Measurements from ENCODE around the gene NAXD.

NAXD gene

GRCh38 chr13:110636053-110636475, 20.7 kb downstream of the NAXD start:
- Histone ChIP-seq H3K79me2 (ENCODE audit: low read length) (peaks cover 5% of the 10 kb centered on the region; the same call in 1 of the 2 replicates), H3K4me2 (ENCODE audit: low read depth, low read length) (no peak overlapping the region), H3K9ac (ENCODE audit: low read length) (no peak overlapping the region), H3K9me2 (replicated peaks; ENCODE audit: insufficient read depth, low read length) (no peaks in the 10 kb centered on the region), H3K9me3 (replicated peaks; ENCODE audit: insufficient read depth, low read length) (no peaks in the 10 kb centered on the region), H3K4me1 (ENCODE audit: low read length) (no peaks in the 10 kb centered on the region), H2AFZ (ENCODE audit: low read length) (no peak overlapping the region), H3K27me3 (replicated peaks; ENCODE audit: insufficient read depth, low read length) (no peaks in the 10 kb centered on the region), H3K27ac (ENCODE audit: low read length) (no peak overlapping the region), H3K4me3 (ENCODE audit: low read length) (no peak overlapping the region), H3F3A (ENCODE audit: insufficient read depth, low read length) (no peaks in the 10 kb centered on the region), H3K36me3 (replicated peaks; ENCODE audit: insufficient read depth, low read length) (no peaks in the 10 kb centered on the region), H4K20me1 (ENCODE audit: insufficient read depth, low read length) (no peaks in the 10 kb centered on the region)
- no peak for TF ChIP-seq CTCF (IDR thresholded peaks at IDR 0.05; ENCODE audit: low read length)
- TF ChIP-seq EZH2phosphoT487 (IDR thresholded peaks at IDR 0.05; ENCODE audit: low read length): no peak
- TF ChIP-seq EZH2 (optimal IDR thresholded peaks at IDR 0.05; ENCODE audit: low read depth, low read length): no peak
- DNase-seq: no peak

GRCh38 chr13:110636701-110637201, 21.4 kb downstream of the NAXD start:
- Histone ChIP-seq H2AFZ (ENCODE audit: low read length) (no peak overlapping the region), H3K4me3 (ENCODE audit: low read length) (no peak overlapping the region), H4K20me1 (ENCODE audit: insufficient read depth, low read length) (no peaks in the 10 kb centered on the region), H3K4me1 (ENCODE audit: low read length) (no peaks in the 10 kb centered on the region), H3K36me3 (replicated peaks; ENCODE audit: insufficient read depth, low read length) (no peaks in the 10 kb centered on the region), H3K27me3 (replicated peaks; ENCODE audit: insufficient read depth, low read length) (no peaks in the 10 kb centered on the region), H3K9ac (ENCODE audit: low read length) (no peak overlapping the region), H3K9me3 (replicated peaks; ENCODE audit: insufficient read depth, low read length) (no peaks in the 10 kb centered on the region), H3K4me2 (ENCODE audit: low read depth, low read length) (no peak overlapping the region), H3K27ac (ENCODE audit: low read length) (no peak overlapping the region), H3K79me2 (ENCODE audit: low read length) (no peaks in the 10 kb centered on the region), H3F3A (ENCODE audit: insufficient read depth, low read length) (no peaks in the 10 kb centered on the region), H3K9me2 (replicated peaks; ENCODE audit: insufficient read depth, low read length) (no peaks in the 10 kb centered on the region)
- no peak for TF ChIP-seq EZH2 (optimal IDR thresholded peaks at IDR 0.05; ENCODE audit: low read depth, low read length)
- TF ChIP-seq CTCF (IDR thresholded peaks at IDR 0.05; ENCODE audit: low read length): no peak
- TF ChIP-seq EZH2phosphoT487 (IDR thresholded peaks at IDR 0.05; ENCODE audit: low read length): no peak
- no peak for DNase-seq

GRCh38 chr13:110637275-110637674, 21.9 kb downstream of the NAXD start:
- H3K4me2 ChIP-seq (ENCODE audit: low read depth, low read length): no peak overlapping the region
- no peak overlapping the region for H3K27ac ChIP-seq (ENCODE audit: low read length)
- H3K9ac ChIP-seq (ENCODE audit: low read length): no peak overlapping the region
- no peaks in the 10 kb centered on the region for H3K79me2 ChIP-seq (ENCODE audit: low read length)
- no peak for DNase-seq
- no peaks in the 10 kb centered on the region for H3F3A ChIP-seq (ENCODE audit: insufficient read depth, low read length)
- H3K27me3 ChIP-seq (replicated peaks; ENCODE audit: insufficient read depth, low read length): no peaks in the 10 kb centered on the region
- H4K20me1 ChIP-seq (ENCODE audit: insufficient read depth, low read length): no peaks in the 10 kb centered on the region
- H3K9me3 ChIP-seq (replicated peaks; ENCODE audit: insufficient read depth, low read length): no peaks in the 10 kb centered on the region
- no peaks in the 10 kb centered on the region for H3K36me3 ChIP-seq (replicated peaks; ENCODE audit: insufficient read depth, low read length)
- no peak overlapping the region for H3K4me3 ChIP-seq (ENCODE audit: low read length)
- TF ChIP-seq EZH2 (optimal IDR thresholded peaks at IDR 0.05; ENCODE audit: low read depth, low read length): no peak
- TF ChIP-seq EZH2phosphoT487 (IDR thresholded peaks at IDR 0.05; ENCODE audit: low read length): no peak
- no peak for TF ChIP-seq CTCF (IDR thresholded peaks at IDR 0.05; ENCODE audit: low read length)
- no peaks in the 10 kb centered on the region for H3K4me1 ChIP-seq (ENCODE audit: low read length)
- H3K9me2 ChIP-seq (replicated peaks; ENCODE audit: insufficient read depth, low read length): no peaks in the 10 kb centered on the region
- no peak overlapping the region for H2AFZ ChIP-seq (ENCODE audit: low read length)
